Measurements from ENCODE around the gene RSF1. TPM values are rescaled to one million over a fixed set of nuclear protein-coding genes. Genes with fewer than 3 reads are reported as not detected.
"Not testable (repeated sequence)": the region's sequence is repeated elsewhere in the genome, so short reads cannot be mapped to it uniquely, and the experiment has no call there.

The RSF1 gene
- 136 TPM for total RNA-seq

DNA sequence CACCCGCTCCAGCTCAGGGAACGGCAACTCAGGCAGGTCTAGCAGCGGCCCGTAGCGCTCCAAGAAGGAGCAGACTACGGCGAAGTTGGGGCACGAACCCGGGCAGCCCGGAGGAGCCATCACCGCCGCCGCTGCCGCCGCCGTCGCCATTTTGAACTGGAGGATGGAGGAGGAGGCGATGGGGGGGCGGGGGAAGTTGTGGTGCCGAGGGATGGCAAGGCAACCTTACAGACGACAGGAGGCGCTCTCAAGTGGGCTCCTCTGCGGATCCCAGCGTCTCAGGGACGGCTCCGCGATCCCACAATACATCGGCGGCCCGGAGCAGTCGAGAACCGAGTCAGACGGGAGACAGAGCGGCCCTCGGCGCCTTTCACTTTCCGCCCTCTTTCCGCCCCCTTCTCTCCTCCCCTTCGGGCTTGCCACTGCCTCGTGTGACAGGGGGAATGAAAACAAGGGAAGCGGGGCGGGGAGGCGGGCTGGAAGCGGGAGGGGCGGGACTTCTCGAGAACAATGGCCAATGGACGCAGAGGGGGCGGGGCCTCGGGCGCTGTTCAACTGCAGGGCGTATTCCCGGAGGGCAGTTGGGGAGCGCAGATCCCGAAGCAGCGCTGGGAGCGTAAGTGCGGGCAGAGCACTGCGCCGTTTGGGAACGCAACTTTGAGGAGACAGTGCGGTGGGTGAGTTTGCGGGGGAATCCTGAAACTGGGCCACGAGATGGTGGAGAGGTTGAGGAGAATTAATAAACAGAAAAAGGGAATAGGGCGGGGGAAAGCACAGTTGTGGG, at the start of gene RSF1, which contains the start of gene AAMDC:
Gene RSF1, minus strand, starts transcription at position 158 of the 784 bp plus-strand sequence. Its CDS starts 8 bp downstream, at position 150.
Gene AAMDC, plus strand, starts transcription at position 580 of the 784 bp plus-strand sequence. CDS start 21,353 bp downstream, outside the sequence.
- Histone ChIP-seq H3K4me1 (ENCODE audit: insufficient read depth, low read length) (peaks cover 24% of the 10 kb centered on the region), H3K27me3 (ENCODE audit: insufficient read depth, low read length) (no peaks in the 10 kb centered on the region), H3K9me3 (ENCODE audit: low read depth, low read length) (no peaks in the 10 kb centered on the region), H3K4me3 (ENCODE audit: low read length) (peak within 1 kb of the TSS; percentile 96)

GRCh38 chr11:77868744-77869143, 48.2 kb upstream of the RSF1 start:
- no peaks in the 10 kb centered on the region for H3K27me3 ChIP-seq (ENCODE audit: insufficient read depth, low read length)
- no peak overlapping the region for H3K4me3 ChIP-seq (ENCODE audit: low read length)
- no peaks in the 10 kb centered on the region for H3K9me3 ChIP-seq (ENCODE audit: low read depth, low read length)
- H3K4me1 ChIP-seq (ENCODE audit: insufficient read depth, low read length) = no peaks in the 10 kb centered on the region

GRCh38 chr11:77866336-77866735, 45.8 kb upstream of the RSF1 start:
- H3K9me3 ChIP-seq (ENCODE audit: low read depth, low read length) = no peaks in the 10 kb centered on the region
- no peaks in the 10 kb centered on the region for H3K27me3 ChIP-seq (ENCODE audit: insufficient read depth, low read length)
- H3K4me1 ChIP-seq (ENCODE audit: insufficient read depth, low read length) = no peaks in the 10 kb centered on the region
- H3K4me3 ChIP-seq (ENCODE audit: low read length) = no peak overlapping the region

- no peaks in the 10 kb centered on the region for H3K9me3 ChIP-seq (ENCODE audit: low read depth, low read length)
- H3K4me3 ChIP-seq (ENCODE audit: low read length) = no peak overlapping the region
- no peaks in the 10 kb centered on the region for H3K27me3 ChIP-seq (ENCODE audit: insufficient read depth, low read length)
- no peaks in the 10 kb centered on the region for H3K4me1 ChIP-seq (ENCODE audit: insufficient read depth, low read length)
Observed at GRCh38 chr11:77865805-77866204, 45.3 kb upstream of the RSF1 start.

DNA sequence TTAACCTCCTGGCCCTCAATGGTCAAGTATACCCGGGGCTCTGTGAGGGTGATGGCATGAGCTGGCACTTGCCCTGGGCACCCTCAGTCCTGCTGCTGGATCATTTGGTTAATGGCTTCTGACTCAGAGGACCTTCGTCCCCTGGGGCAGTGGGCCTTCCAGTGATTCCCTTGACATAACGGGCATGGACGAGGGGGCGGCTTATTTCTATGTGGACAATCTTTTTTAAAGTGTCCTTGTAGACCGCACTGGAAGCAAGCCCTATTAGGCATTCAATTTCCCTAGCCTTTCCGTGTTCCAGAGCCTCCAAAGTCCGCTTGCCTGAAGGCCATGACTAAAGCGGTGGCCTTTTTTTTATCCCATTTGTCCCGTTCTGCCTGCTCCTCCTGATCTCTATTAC, 40.9 kb upstream of the RSF1 start:
- H3K4me1 ChIP-seq (ENCODE audit: insufficient read depth, low read length); H3K4me3 ChIP-seq (ENCODE audit: low read length); H3K27me3 ChIP-seq (ENCODE audit: insufficient read depth, low read length); H3K9me3 ChIP-seq (ENCODE audit: low read depth, low read length): not testable (repeated sequence)

DNA sequence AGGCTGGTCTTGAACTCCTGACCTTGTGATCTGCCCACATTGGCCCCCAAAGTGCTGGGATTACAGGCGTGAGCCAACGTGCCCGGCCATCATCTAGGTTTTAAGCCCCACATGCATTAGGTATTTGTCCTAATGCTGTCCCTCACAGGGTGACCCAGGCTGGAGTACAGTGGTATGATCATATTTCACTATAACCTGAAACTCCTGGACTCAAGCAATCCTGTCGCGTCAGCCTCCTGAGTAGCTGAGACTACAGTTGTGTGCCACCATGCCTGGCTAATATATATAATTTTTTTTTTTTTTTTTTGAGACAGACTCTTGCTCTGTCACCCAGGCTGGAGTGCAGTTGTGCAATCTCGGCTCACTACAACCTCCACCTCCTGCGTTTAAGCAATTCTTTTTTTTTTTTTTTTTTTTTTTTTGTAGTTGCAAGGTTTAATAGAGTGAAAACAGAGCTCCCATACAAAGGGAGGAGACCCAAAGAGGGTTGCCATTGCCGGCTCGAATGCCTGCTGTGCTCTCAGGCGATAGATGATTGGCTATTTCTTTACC, 37.5 kb upstream of the RSF1 start:
- not testable (repeated sequence) for H3K9me3 ChIP-seq (ENCODE audit: low read depth, low read length); H3K4me1 ChIP-seq (ENCODE audit: insufficient read depth, low read length); H3K27me3 ChIP-seq (ENCODE audit: insufficient read depth, low read length); H3K4me3 ChIP-seq (ENCODE audit: low read length)

- H3K27me3 ChIP-seq (ENCODE audit: insufficient read depth, low read length) = no peaks in the 10 kb centered on the region
- H3K9me3 ChIP-seq (ENCODE audit: low read depth, low read length) = no peaks in the 10 kb centered on the region
- H3K4me1 ChIP-seq (ENCODE audit: insufficient read depth, low read length) = no peaks in the 10 kb centered on the region
- no peak overlapping the region for H3K4me3 ChIP-seq (ENCODE audit: low read length)
Observed at GRCh38 chr11:77854838-77855237, 34.3 kb upstream of the RSF1 start.

DNA sequence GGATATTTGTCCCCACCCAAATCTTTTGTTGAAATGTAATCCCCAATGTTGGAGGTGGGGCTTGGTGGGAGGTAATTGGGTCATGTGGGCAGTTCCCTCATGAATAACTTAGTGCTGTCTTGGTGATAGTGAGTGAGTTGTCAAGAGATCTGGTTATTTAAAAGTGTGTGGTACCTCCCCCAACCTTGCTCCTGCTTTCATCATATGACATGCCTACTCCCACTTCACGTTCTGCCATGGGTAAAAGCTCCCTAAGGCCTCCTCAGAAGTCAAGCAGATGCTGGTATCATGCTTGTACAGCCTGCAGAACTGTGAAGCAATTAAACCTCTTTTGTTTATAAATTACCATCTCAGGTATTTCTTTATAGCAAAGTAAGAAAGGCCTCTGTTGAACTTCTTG, 31.0 kb upstream of the RSF1 start:
- no peaks in the 10 kb centered on the region for H3K27me3 ChIP-seq (ENCODE audit: insufficient read depth, low read length)
- no peaks in the 10 kb centered on the region for H3K9me3 ChIP-seq (ENCODE audit: low read depth, low read length)
- no peaks in the 10 kb centered on the region for H3K4me1 ChIP-seq (ENCODE audit: insufficient read depth, low read length)
- H3K4me3 ChIP-seq (ENCODE audit: low read length) = no peak overlapping the region

GRCh38 chr11:77843700-77844099, 23.2 kb upstream of the RSF1 start:
- H3K27me3 ChIP-seq (ENCODE audit: insufficient read depth, low read length); H3K4me1 ChIP-seq (ENCODE audit: insufficient read depth, low read length); H3K4me3 ChIP-seq (ENCODE audit: low read length); H3K9me3 ChIP-seq (ENCODE audit: low read depth, low read length): not testable (repeated sequence)

GRCh38 chr11:77842441-77843121, 22.1 kb upstream of the RSF1 start:
- H3K4me3 ChIP-seq (ENCODE audit: low read length) = no peak overlapping the region
- H3K27me3 ChIP-seq (ENCODE audit: insufficient read depth, low read length) = no peaks in the 10 kb centered on the region
- no peaks in the 10 kb centered on the region for H3K4me1 ChIP-seq (ENCODE audit: insufficient read depth, low read length)
- H3K9me3 ChIP-seq (ENCODE audit: low read depth, low read length) = no peaks in the 10 kb centered on the region

- no peak overlapping the region for H3K4me3 ChIP-seq (ENCODE audit: low read length)
- no peaks in the 10 kb centered on the region for H3K27me3 ChIP-seq (ENCODE audit: insufficient read depth, low read length)
Observed at GRCh38 chr11:77833302-77833701, 12.8 kb upstream of the RSF1 start.

DNA sequence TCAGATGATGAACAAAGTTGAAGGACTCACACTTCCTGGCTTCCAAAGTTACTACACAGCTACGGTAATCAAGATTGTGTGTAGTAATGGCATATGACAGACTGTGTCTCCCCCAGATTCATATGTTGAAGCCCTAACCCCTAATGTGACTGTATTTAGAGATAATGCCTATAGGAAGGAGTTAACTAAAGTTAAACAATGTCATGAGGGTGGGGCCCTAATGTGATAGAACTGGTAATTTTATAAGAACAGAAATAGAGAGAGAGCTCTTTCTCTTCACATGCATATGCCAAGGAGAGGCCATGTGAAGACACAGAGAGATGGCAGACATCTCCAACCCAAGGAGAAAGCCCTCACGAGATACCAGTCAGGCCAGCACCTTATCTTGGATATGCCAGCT, 8.4 kb upstream of the RSF1 start:
- Histone ChIP-seq H3K4me1 (ENCODE audit: insufficient read depth, low read length) (no peaks in the 10 kb centered on the region), H3K4me3 (ENCODE audit: low read length) (no peak overlapping the region), H3K27me3 (ENCODE audit: insufficient read depth, low read length) (no peaks in the 10 kb centered on the region), H3K9me3 (ENCODE audit: low read depth, low read length) (no peaks in the 10 kb centered on the region)

More at GRCh38 chr11:77833302-77833701, 12.8 kb upstream of the RSF1 start:
- H3K4me1 ChIP-seq (ENCODE audit: insufficient read depth, low read length) = no peaks in the 10 kb centered on the region
- no peaks in the 10 kb centered on the region for H3K9me3 ChIP-seq (ENCODE audit: low read depth, low read length)

DNA sequence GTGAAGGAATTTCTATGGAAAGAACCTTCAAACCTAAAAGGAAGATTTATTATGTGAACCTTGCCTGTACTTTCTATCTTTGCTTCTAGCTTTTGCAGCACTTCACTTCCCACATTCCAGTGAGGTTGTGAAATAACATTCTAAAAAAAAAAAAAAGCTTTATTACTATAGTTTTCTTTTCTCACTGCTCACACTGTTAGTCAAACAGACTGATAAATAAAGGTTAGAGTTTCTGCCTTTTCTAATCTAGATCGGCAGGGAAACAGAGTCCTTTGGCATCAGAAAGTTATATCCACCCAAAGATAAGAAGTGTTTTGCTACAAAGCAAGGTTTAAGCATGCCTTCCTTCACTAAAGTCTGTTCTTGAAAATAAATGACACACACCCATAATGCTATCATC, 3.3 kb upstream of the RSF1 start:
- no peaks in the 10 kb centered on the region for H3K9me3 ChIP-seq (ENCODE audit: low read depth, low read length)
- H3K4me1 ChIP-seq (ENCODE audit: insufficient read depth, low read length) = peaks cover 13% of the 10 kb centered on the region
- H3K27me3 ChIP-seq (ENCODE audit: insufficient read depth, low read length) = no peaks in the 10 kb centered on the region
- H3K4me3 ChIP-seq (ENCODE audit: low read length) = no peak overlapping the region

DNA sequence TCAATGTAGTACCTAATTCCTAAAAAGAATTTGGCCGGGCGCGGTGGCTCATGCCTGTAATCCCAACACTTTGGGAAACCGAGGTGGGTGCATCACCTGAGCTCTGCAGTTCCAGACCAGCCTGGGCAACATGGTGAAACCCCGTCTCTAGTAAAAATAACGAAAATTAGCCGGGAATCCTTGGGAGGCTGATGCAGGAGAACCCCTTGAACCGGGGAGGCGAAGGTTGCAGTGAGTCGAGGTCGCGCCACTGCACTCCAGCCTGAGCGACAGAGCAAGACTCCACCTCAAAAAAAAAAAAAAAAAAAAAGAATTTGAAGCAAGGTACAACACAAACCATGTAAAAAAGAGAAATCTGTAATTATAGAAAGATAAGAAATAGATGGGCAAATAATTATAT, 1.6 kb upstream of the RSF1 start:
- peaks cover 24% of the 10 kb centered on the region for H3K4me1 ChIP-seq (ENCODE audit: insufficient read depth, low read length)
- H3K27me3 ChIP-seq (ENCODE audit: insufficient read depth, low read length); H3K9me3 ChIP-seq (ENCODE audit: low read depth, low read length); H3K4me3 ChIP-seq (ENCODE audit: low read length): not testable (repeated sequence)

GRCh38 chr11:77821349-77821851, 878 bp upstream of the RSF1 start:
- peaks cover 24% of the 10 kb centered on the region for H3K4me1 ChIP-seq (ENCODE audit: insufficient read depth, low read length)
- peak overlapping the region; percentile 96 for H3K4me3 ChIP-seq (ENCODE audit: low read length)
- no peaks in the 10 kb centered on the region for H3K27me3 ChIP-seq (ENCODE audit: insufficient read depth, low read length)
- H3K9me3 ChIP-seq (ENCODE audit: low read depth, low read length) = no peaks in the 10 kb centered on the region

All from mononuclear cell (primary cell).